AG04449 (cell line): Measurements from ENCODE around the gene FAAH2.

Source experiments
- CTCF ChIA-PET: fragments of 350-600 bp; formaldehyde crosslinking; extraction: SDS; loops from one replicate; lab custom pipeline; 2021; ENCODE audit warnings: antibody characterized with exemption; lab: Yijun Ruan, JAX
- POLR2A ChIA-PET: fragments of 400-600, 350-600 bp; formaldehyde crosslinking; extraction: SDS; loops from one replicate; lab custom pipeline; 2020; ENCODE audit warnings: antibody characterized with exemption, inconsistent platforms; lab: Yijun Ruan, JAX
- DNase-seq: peaks from one replicate; pipeline ENCODE4 v3.0.0-alpha.2; 2010; ENCODE audit warnings: low read depth, low spot score
- H3K4me3 ChIP-seq: 2 replicates; pipeline ENCODE4 v1.5.1; 2011; ENCODE audit warnings: low read depth, mild to moderate bottlenecking, control low read depth, low read length
- TF ChIP-seq, protein P1 (sequence below): IDR thresholded peaks from one replicate; pipeline ENCODE4 v1.5.1; 2011; ENCODE audit warnings: mild to moderate bottlenecking, moderate library complexity, low read length, control low read depth, inconsistent platforms; ENCODE audit not compliant: insufficient read depth; ENCODE audit errors: missing control alignments

Gene FAAH2

DNA sequence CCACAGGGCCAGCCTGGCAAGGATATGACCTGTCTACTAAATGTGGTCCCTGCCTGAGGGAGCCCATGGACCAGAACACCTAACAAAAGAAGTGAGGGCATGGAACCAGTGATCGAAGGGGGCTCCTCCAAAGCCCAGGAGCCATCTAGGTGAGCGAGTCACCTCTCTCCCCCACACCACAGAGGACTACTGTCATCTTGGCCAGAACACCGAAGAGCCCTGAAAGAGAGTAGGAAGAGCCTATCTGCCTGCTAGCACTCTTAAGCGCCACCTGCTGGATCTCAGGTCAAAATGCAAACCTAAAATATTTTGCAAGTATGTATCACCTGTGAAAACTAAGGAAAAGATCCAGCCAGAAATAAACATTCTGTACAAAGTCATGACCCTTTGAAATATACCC lies 167.4 kb downstream of the FAAH2 start:
- POLR2A ChIA-PET: no interaction called here
- no peak overlapping the region for H3K4me3 ChIP-seq
- CTCF ChIA-PET: interaction anchor here (1.3 kb wide), 1 partner anchor 298 kb away, joined by 6 read pairs; no protein-coding TSS in a partner anchor
- no peak for DNase-seq
- TF ChIP-seq, protein P1, sequence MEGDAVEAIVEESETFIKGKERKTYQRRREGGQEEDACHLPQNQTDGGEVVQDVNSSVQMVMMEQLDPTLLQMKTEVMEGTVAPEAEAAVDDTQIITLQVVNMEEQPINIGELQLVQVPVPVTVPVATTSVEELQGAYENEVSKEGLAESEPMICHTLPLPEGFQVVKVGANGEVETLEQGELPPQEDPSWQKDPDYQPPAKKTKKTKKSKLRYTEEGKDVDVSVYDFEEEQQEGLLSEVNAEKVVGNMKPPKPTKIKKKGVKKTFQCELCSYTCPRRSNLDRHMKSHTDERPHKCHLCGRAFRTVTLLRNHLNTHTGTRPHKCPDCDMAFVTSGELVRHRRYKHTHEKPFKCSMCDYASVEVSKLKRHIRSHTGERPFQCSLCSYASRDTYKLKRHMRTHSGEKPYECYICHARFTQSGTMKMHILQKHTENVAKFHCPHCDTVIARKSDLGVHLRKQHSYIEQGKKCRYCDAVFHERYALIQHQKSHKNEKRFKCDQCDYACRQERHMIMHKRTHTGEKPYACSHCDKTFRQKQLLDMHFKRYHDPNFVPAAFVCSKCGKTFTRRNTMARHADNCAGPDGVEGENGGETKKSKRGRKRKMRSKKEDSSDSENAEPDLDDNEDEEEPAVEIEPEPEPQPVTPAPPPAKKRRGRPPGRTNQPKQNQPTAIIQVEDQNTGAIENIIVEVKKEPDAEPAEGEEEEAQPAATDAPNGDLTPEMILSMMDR: no peak

- POLR2A ChIA-PET: no interaction called here
- H3K4me3 ChIP-seq: no peak overlapping the region
- TF ChIP-seq, protein P1: no peak
- no peak for DNase-seq
- CTCF ChIA-PET: no interaction called here
Observed at GRCh38 chrX:57481514-57481913, 195.0 kb downstream of the FAAH2 start.

GRCh38 chrX:57516491-57516890 lies 230.0 kb downstream of the FAAH2 start:
- POLR2A ChIA-PET: no interaction called here
- no peak overlapping the region for H3K4me3 ChIP-seq

DNA sequence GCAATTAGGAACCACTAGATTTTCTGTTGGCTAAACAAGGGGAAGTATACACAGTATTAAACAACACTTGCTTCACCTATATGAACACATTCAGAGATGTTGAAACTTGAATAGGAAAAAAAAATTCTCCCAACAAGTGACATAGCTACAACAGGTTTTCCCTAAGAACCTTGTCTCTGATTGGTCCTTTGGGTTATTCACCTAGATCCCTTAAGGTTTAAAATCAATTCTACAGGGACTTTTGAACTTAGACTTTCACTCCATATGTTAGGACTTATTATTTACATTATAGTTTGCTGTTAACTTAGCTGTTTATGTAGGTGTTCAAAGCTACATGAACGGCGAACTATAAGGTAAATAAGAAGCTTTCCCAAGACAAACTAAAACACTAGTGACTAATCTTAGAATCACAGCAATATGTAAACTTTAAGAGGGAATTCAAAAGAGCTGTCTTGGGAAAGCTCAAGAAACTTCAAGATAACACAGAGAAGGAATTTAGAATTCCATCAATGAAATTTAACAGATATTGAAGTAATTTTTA lies 233.1 kb downstream of the FAAH2 start:
- TF ChIP-seq, protein P1: no peak
- ChIA-PET CTCF (no interaction called here), POLR2A (no interaction called here)
- H3K4me3 ChIP-seq: no peak overlapping the region
- no peak for DNase-seq

More at GRCh38 chrX:57516491-57516890, 230.0 kb downstream of the FAAH2 start:
- CTCF ChIA-PET: no interaction called here
- TF ChIP-seq, protein P1: no peak
- DNase-seq: no peak

- DNase-seq: no peak
- no peak overlapping the region for H3K4me3 ChIP-seq
- TF ChIP-seq, protein P1: no peak
- ChIA-PET POLR2A (no interaction called here), CTCF (interaction anchor here (1.2 kb wide), 1 partner anchor 9 kb away, joined by 3 read pairs; no protein-coding TSS in a partner anchor)
Observed at GRCh38 chrX:57528670-57529255, 242.3 kb downstream of the FAAH2 start.
